IPS DF 4.7 (cell line): ENCODE data around the gene DSTN.

Source experiments
- DNase-seq: peaks from one replicate; pipeline ENCODE4 v3.0.0-alpha.2; 2013; ENCODE audit warnings: low spot score; ENCODE audit errors: extremely low read depth

DSTN gene

DNA sequence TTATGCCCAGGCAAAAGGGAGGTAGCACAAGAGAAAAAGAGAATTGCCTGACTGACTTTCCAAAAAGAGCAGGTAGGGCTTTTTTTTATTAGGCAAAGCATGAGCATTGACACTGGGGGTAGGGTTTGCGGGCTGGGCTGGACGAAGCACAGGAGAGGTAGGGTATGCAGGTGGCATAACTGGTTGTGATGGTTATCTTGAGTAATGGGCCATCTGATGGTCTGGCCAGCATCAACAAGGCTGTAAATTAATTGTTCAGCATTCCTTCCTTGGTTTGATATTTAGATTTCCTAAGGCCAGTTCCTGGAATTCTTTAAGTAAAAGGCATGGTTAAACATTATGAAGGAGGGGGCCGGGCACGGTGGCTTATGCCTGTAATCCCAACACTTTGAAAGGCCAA is 24.7 kb upstream of the DSTN start:
- no peak for DNase-seq

DNA sequence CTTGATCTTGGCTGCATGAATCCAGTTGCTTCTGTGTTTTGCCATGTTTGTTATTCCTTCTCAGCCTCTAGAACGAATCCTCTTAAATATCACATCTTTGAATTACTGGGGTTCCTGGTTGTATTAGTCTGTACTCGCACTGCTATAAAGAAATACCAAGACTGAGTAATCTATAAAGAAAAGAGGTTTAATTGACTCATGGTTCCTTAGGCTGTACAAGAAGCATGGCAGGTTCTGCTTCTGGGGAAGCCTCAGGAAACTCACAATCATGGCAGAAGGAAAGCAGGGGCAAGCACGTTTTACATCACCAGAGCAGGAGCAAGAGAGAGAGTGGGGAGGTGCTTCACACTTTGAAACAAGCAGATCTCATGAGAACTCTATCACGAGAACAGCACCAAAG is 20.7 kb upstream of the DSTN start:
- DNase-seq: no peak

DNA sequence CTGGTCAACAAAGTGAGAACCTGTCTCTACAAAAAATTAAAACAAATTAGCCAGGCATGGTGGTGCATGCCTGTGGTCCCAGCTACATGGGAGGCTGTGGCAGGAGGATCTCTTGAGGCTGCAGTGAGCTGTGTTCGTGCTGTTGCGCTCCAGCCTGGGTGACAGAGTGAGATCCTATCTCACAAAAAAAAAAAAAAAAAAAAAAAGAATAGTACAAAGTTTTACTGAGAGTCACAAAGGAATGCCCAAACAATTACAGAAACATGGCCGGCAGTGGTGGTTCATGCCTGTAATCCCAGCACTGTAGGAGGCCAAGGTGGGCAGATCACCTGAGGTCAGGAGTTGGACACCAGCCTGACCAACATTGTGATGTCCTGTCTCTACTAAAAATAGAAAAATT is 14.8 kb upstream of the DSTN start:
- no peak for DNase-seq

DNA sequence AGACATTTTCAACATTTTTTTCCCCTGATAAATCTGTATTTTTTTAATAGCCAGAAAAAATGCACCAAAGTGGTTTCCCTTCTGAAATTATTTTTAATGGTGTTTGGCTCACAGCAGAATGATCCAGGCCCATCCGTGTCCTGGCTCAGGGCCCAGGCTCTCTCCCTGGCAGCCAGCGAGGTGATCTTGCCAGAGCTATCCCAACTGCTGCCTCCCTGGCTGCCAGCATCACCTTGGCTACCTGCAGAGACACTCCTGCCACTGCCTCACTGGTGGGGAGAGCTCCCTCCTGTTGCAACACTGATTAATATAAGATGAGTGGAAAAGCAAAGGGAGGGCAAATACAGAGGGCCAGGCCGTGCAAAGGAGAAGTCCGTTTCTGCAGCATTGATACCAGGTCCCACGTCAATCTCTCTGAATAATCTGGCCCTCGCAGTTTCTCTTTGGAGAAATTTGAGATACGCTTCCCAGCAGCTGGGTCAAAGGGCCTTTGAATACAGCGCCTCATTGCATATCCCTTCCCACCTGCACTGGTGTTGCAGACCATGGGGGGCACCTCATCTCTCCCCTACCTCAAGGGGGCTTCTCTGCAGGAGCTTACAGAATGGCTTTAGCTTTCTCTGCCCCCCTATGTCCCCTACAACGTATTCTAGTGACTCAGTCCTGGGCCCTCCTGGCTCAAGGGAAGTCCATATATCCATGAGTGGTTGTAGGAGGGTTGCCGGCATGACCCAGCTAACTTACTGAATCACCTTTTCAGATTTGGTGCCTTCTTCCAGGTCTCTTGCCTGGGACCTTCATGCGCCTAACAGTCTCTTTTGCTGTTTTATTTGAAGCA is 12.8 kb upstream of the DSTN start:
- DNase-seq: no peak

DNA sequence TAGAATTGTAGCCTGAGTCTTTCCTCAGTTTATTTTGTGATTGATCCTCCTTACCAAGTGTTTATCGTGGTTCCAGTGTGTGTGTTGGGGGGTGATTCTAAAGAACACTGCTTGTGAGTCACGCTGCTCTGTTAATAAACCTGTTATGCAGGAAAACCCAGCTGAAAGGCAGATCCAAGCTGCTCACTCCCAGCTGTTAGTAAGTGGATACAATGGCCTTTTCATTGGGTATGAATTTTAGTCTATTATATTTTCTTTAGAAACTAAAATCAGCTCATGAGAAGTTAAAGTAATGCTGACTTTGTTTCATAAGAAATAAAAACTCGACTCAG is 12.2 kb upstream of the DSTN start:
- DNase-seq: no peak

DNA sequence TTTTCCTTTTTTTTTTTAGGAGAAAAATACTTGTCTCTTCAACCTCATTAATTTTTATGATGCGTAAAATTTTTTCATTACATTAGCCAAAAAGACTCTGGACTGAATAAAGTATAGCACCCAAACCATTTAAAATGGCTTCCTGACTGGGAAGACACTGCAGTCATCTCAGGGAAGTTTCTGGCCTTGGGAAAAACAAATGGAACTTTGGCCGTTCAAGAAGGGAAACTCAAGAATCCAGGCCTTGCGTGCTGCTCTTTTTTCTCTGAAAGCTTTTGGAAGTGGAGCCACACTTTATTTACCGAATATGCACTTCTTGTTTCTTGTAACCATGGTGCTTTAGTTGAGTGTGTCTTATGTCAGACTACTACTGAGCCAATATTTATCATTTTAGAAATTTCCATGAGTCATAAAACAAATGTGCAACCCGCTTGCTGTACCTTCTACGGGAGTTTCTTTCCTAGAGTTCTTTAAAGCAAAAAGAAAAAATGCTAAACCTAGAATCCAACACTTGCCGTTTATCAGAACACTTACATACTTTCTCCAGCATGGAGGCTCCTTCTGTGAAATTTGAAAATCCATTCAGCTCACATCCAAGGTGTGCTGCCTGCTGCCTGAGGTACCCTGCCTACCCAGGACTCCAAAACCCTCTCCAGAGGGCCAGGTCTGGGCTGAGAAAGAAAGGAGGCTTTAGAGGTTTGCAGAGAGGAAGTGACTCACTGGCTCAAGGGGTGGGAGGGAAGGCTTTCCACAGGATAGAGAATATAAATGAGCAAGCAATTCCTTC is 11.5 kb upstream of the DSTN start:
- DNase-seq: no peak

DNA sequence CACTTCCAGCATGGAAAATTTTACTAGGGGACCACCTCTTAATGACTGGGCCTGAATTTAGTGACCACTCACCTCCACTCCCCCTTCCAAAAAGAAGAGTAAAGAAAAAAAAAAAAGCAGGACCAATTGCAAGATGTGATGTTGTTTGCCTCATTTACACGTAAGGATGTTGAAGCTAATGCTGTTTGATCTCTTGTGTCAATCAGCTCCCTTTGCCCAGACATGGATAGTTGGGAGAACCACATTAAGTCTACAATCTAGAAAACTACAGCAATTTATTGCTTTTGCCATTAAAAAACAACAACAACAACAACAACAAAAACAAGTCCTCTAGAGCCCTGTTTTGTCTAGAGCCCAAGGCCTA is 11.0 kb upstream of the DSTN start:
- DNase-seq: no peak

DNA sequence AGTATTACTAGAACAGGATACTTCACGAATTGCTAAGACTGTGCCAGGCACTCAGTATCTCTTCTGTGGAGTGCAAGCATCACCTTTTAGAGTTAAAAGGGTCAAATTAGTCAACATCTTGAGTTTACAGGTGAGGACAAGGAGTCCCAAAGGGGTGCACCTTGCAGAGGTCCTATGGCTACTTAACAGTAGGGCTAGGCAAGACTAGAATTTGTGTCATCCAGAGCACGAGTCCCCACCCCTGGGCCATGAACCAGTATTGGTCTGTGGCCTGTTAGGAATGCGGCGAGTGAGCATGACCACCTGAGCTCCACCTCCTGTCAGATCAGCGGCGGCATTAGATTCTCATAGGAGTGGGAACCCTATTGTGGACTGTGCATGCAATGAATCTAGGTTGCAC is 10.5 kb upstream of the DSTN start:
- DNase-seq: no peak

DNA sequence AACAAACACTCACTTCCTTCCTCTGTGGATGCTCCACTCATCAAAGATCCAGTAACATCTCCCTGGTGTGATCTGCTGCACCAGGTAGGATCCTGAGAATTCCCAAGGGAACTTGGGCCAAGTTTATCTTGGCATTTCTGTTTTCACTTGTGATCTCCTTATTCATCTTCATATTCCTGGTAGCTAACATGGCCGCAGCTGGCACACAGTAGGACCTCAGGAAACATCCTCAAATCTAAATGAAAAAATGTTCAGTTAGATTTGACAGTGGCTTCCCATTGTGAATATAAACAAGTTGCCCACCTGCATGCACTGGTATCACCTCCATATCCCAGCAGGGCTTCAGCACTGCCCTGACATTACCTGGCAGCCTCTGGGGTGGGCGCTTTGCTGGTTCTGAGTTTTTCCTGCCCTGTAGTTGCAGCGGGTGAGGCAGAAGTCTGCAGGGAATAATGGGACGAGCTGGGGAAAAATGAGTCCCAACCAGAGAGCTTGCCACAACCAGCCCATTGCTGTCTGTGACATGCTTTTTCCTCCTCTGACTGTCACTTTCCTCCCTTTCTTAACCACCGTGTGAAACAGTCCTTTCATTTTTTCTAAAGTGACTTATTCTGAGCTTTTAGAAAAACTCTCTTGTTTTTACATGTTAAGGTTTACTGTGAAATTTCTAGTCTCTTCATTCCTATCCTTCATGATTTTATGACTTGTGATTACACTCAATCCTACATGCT is 9.4 kb upstream of the DSTN start:
- DNase-seq: no peak

DNA sequence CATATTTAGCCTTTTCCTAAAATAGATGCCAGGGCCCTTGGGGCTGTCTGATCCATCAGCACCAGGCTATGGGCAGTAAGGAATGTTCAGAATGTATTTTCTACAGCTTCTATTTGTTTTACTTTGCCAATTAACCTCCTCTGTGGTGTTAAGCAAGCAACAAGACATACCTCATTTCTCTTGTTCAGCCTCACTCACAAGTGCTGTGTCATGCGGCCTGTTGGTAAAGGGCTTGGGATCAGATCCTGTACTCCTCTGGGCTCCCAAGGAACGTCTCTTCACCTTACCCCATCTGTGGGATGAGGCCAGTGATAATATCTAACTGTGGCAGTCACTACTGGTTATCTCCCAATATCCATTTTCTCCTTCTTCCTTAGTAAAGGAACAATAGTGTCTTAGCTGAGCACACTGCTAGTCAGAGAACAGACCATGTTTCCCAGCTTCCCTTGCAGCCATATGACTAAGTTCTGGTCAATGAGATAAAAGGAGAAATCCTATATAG is 7.0 kb upstream of the DSTN start:
- DNase-seq: no peak

DNA sequence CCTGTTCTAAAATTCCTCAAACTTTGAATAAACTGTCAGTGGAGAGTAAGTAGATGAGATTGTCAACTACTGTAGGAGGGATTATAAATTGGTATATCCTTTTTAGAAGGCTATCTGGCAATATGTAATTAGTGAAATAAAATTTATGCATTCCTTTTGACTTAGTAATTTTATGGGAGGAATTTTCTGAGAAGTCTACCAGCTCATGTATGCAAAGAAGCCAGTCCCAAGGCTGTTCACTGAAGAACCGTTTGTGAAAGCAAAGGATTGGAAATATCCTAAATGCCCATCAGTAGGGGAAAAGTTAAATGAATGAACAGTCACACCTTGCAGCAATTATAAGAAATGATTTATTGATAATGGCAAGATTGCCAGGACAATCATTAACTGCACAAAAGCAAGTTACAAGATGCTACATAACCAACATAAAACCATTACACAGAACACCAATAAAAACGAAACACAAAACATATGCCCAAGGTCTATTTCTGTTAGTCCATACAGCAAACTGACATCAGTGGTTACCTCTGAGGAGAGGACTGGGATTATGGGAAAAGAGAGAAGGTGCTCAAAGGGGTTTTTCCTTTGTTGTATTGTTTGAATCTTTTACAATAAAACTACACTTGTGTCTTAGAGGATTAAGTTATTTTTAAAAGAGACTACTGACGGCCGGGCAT is 4.6 kb upstream of the DSTN start:
- DNase-seq: no peak

DNA sequence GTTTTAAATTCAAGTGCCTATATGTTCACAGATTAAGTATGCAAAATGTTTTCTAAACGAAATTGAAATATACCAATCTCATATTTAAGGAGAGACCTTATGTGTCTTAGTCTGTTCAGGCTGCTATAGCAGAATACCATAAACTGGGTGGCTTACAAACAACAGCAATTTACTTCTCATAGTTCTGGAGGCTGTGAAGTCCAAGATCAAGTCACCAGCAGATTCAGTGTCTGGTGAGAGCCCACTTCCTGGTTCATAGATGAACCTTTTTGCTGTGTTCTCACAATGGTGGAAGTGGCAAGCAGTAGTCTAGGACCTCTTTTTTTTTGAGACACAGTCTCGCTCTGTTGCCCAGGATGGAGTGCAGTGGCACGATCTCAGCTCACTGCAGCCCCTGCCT is 3.5 kb upstream of the DSTN start:
- DNase-seq: no peak

DNA sequence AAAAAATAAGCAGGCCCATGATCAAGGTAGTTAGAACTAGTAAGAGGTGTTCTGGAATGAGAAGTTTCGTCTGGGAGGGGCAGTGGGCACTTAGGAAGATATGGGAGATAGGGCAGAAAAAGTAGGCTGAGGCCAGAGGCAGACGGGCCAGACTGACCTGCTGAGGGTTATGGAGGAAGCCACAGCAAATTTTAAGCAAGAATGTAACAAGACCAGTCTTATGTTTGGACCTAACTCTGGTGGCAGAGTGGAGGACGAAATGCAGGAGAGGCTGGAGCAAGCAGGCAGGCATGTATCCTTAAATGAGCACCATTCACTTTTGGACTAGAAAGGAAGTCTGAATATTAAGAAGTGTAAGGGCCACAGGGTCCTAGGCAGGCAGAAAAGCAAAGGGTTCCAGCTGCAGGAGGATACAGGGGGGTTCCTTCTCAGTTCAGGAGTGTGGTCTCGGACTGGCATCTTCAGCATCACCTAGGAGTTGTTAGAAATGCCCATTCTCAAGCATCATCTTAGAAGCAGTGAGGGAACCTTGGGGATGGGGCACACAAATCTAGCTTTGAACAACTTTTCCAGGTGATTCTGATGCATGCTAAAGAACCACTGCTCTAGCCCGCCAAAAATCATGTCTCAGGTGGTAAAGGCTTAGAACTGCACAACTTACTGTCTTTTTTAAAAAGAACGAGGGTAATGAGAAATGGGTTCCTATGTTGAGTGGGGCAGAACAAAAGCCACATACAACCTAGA is 1.7 kb upstream of the DSTN start:
- DNase-seq: no peak

DNA sequence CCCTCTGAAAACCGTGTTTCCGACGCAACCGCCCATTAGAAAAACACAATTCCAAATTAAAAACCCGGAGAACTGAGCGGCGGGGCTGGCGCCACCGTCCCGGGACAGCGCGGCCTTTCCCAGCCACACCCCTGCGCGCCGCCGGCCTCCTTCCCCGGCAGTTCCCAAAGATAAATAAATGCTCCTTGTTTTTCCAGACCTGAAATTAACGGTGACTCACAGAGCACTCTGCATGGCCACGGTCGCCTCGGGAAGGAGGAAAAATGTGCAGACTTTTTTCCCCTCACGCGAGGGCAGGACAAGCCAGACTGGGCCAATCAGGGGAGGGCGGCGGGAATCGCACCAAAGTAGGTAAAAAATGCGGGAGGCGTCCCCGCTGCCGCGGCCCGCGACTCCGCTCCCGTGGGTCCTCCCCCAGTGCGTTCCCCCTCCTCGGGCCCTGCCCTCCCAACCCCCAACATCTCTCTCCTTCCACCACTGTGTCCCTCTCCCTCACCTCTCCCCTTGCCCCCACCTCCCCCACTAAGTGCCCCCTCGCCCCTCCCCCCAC is 828 bp upstream of the DSTN start:
- no peak for DNase-seq

DNA sequence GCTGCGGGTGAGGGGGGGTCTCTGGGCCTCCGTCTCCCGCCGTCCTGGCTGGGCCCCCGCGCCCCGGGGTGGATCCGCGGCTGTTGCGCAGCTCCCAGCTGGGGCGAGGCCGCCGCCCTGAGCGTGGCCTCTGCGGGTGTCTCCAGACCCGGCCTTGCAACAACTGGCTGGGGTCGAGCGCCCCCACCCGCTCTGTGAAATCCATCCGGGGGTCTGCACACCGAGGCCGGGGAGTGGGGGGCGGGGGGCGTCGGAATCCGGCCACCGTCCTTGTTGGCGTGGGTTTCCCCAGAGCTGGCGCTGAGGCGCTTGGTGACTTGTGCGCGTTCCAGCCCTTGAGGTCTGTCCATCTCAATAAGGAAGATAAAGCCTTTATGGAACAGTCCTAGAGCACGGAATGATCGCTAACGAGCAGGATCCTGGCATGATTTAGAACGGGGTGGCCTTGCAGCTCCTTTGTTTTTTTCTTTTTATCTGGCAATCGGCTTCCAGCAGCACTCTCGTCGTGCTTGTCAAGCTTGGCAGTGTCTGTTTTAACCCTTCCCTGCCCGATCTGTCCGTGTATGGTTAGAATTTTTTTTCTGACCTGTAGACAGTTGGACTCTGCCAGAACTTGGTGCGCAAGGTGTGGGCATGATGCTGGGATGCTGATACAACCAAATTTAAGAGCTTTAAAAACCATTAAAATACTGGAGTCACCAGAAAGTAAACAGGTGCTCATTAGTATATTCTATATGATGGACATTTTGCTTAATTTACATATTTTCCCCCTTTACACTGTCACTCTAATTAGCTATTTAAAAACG is 675 bp downstream of the DSTN start:
- DNase-seq: no peak

DNA sequence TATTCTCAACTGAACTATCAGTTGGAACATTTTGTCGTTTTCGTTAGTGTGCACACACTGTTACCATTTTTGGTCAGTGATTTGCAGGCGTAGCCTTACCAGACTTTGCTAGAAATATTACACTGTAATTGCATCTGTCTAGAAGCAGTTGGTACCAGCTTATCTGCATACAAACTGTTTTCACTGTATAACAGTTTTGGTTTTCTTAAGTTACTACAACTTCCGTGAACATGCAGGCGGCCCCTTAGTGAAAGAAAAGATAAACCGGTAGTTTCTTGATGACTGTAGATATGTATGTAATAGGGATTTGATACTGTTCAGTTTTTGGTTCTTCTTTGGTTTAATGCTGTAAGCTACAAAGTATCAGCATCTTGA is 1.3 kb downstream of the DSTN start:
- DNase-seq: no peak

DNA sequence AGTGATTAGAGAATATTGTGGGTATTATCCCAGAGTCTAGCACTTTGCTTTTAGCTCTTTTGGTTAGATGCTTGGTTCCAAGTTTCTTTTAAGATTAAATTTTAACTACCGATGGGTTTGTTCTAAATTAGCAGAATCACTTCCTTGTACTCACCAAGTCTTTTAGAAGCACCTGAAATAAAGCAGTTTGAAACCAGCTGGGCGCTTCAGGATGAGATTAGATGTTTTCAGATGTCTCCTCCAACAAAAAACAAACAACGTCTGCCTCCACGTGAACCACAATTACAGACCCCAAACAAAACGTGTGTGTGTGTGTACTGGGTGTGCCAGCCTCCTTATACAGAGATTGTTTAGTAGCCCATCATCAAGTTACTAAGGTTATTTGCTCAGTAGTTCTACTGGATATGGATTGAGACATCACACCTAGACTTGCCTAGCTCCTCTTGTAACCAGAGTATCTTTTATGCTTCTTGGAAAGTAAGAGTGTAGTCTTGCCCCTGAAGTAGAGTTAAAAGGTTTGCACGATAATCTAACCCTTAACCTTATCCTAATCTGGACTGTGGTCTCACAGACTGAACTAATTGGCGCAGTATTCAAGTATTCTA is 2.3 kb downstream of the DSTN start:
- DNase-seq: no peak

DNA sequence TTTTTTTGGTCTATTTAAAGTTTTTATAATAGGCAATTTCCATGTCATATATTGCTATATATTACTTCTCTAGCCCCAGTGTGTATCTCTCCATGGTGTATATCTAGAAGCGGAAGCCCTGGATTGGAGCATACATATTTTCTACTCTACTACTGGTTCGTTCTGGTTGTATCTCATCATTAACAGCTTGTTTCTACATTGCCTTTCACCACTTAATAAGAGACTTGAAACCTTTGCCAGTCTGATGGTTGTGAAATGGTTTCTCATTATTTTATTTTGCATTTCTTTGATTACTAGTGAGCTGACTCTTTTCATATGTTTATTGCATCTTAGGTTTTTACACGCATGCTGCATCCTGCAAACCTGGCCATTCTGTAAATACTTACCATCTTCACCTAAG is 3.6 kb downstream of the DSTN start:
- DNase-seq: no peak

DNA sequence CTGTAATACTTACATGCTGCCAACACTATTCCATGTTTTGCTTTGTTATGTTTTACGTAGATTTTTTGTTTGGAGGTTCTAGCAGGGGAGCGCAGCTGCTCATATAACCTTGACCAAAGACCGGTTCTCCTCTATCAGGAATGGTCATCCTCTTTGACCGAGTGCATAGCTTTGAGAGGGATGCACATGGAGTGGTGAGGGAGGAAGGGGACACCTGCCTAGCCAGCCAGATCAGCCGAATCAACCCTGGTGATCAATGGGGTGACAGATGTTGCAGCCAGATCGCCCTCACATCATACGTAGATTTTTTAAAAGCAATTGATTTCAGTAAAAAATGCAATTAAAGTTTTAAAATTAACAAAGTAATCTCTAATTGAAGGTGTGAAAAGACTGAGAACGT is 6.3 kb downstream of the DSTN start:
- DNase-seq: no peak
